GM12878 (cell line): Measurements from ENCODE around the gene BCAS4. TPM values are rescaled to one million over a fixed set of nuclear protein-coding genes. Genes with fewer than 3 reads are reported as not detected.

ENCODE experiments used
- ATAC-seq: fragments of 200-7000 bp; cut with Tn5 transposase; 3 replicates; pipeline ENCODE4 v1.9.1; 2020; ENCODE audit warnings: mild to moderate bottlenecking, moderate library complexity
- BruUV-seq: library from RNA; stranded (reverse); fragments of 400-500 nt; replicated peaks from 2 replicates; lab custom pipeline; 2021; lab: Mats Ljungman, UMichigan
- CTCF ChIA-PET: fragments of 300-600 bp; sonication (Branson Sonifier 250); formaldehyde crosslinking; extraction: SDS; loops from one replicate; lab custom pipeline; 2021; ENCODE audit warnings: inconsistent platforms; lab: Yijun Ruan, JAX
- POLR2A ChIA-PET: fragments of 350-600 bp; formaldehyde crosslinking; extraction: SDS; loops from one replicate; lab custom pipeline; 2021; ENCODE audit warnings: inconsistent platforms; lab: Charles Lee
- RAD21 ChIA-PET: fragments of 300-600 bp; sonication (Branson Sonifier 250); formaldehyde crosslinking; loops from one replicate; lab custom pipeline; 2023; ENCODE audit warnings: antibody characterized with exemption; ENCODE audit not compliant: unreplicated experiment; lab: Charles Lee
- SMC1A ChIA-PET: fragments of 300-600 bp; sonication (Branson Sonifier 250); formaldehyde crosslinking; loops from one replicate; lab custom pipeline; 2023; ENCODE audit not compliant: unreplicated experiment, uncharacterized antibody; lab: Charles Lee
- DNase-seq: peaks from one replicate; pipeline ENCODE4 v3.0.0-alpha.2; 2011; ENCODE audit warnings: low read depth, low spot score
- FAIRE-seq: peaks from 3 replicates; lab custom pipeline; 2011; peaks lifted over from hg19 to GRCh38; lab: Jason Lieb, UNC
- H2AFZ ChIP-seq: 2 replicates; pipeline ENCODE4 v1.6.0; 2011; ENCODE audit warnings: low read depth, low read length, control low read depth; ENCODE audit not compliant: control insufficient read depth
- H3K27ac ChIP-seq: 2 replicates; pipeline ENCODE4 v1.5.1; 2011; ENCODE audit warnings: control low read depth; ENCODE audit not compliant: control insufficient read depth, insufficient read depth
- H3K27me3 ChIP-seq, 2 experiments: replicated peaks in 1 of 2; 2 replicates each; pipeline versions ENCODE4 v1.6.0 to v1.6.1; 2011; ENCODE audit warnings: low read length in 1 of 2; ENCODE audit not compliant: control insufficient read depth in 2 of 2, insufficient read depth in 2 of 2
- H3K36me3 ChIP-seq, 2 experiments: 2 replicates each; pipeline ENCODE4 v1.5.1; 2011; ENCODE audit warnings: low read length in 1 of 2; ENCODE audit not compliant: control insufficient read depth in 2 of 2, insufficient read depth in 2 of 2
- H3K4me1 ChIP-seq: 2 replicates; pipeline ENCODE4 v1.6.1; 2011; ENCODE audit warnings: mild to moderate bottlenecking, low read length, moderate library complexity, mixed read lengths; ENCODE audit not compliant: control insufficient read depth, insufficient read depth
- H3K4me2 ChIP-seq: 2 replicates; pipeline ENCODE4 v1.6.0; 2011; ENCODE audit warnings: control low read depth; ENCODE audit not compliant: control insufficient read depth, insufficient read depth
- H3K4me3 ChIP-seq: fragments of 200-600 bp; sonication (generic); 2 replicates; pipeline ENCODE4 v1.5.1; 2016
- H3K79me2 ChIP-seq: 2 replicates; pipeline ENCODE4 v1.6.0; 2011; ENCODE audit warnings: low read length; ENCODE audit not compliant: control insufficient read depth, insufficient read depth
- H3K9ac ChIP-seq: 2 replicates; pipeline ENCODE4 v1.8.0; 2011; ENCODE audit warnings: low read length, control low read depth, mixed read lengths; ENCODE audit not compliant: control insufficient read depth, insufficient read depth
- H3K9me3 ChIP-seq: replicated peaks from 3 replicates; pipeline ENCODE4 v1.5.1; 2011; ENCODE audit warnings: mild to moderate bottlenecking, low read length; ENCODE audit not compliant: control insufficient read depth, insufficient read depth
- H4K20me1 ChIP-seq: 2 replicates; pipeline ENCODE4 v1.6.0; 2011; ENCODE audit not compliant: control insufficient read depth, insufficient read depth
- ATF3 ChIP-seq: IDR thresholded peaks from 2 replicates; pipeline ENCODE4 v1.6.1; 2011; ENCODE audit warnings: low read depth, mild to moderate bottlenecking, low read length, moderate library complexity, borderline replicate concordance; ENCODE audit errors: extremely low read depth
- CBX5 ChIP-seq: sonication (generic); IDR thresholded peaks from 2 replicates; pipeline ENCODE4 v1.6.1; 2016; ENCODE audit warnings: low read depth, moderate library complexity, mild to moderate bottlenecking, inconsistent platforms
- FOXM1 ChIP-seq: IDR thresholded peaks from 2 replicates; pipeline ENCODE4 v1.6.1; 2012; ENCODE audit warnings: low read depth, mild to moderate bottlenecking, inconsistent platforms, low read length, moderate library complexity
- LARP7 ChIP-seq: fragments of 450-650 bp; IDR thresholded peaks from 2 replicates; pipeline ENCODE4 v1.6.1; 2017; ENCODE audit warnings: mild to moderate bottlenecking
- MYB ChIP-seq: fragments of 150-350 bp; IDR thresholded peaks from 2 replicates; pipeline ENCODE4 v1.6.1; 2014; ENCODE audit warnings: mild to moderate bottlenecking, low read depth, low read length, borderline replicate concordance
- NR2C2 ChIP-seq: IDR thresholded peaks from 2 replicates; pipeline ENCODE4 v1.6.1; 2011; ENCODE audit warnings: borderline replicate concordance, low read depth; ENCODE audit not compliant: control insufficient read depth, insufficient read length
- PAX8 ChIP-seq: fragments of 450-650 bp; IDR thresholded peaks from 2 replicates; pipeline ENCODE4 v1.6.1; 2017; ENCODE audit warnings: mild to moderate bottlenecking, moderate library complexity
- SUZ12 ChIP-seq: fragments of 200-600 bp; sonication (generic); IDR thresholded peaks from one replicate; pipeline ENCODE4 v1.6.1; 2018; ENCODE audit warnings: antibody characterized with exemption, mild to moderate bottlenecking; ENCODE audit not compliant: unreplicated experiment
- TARDBP ChIP-seq: IDR thresholded peaks from 2 replicates; pipeline ENCODE4 v1.6.1; 2016; ENCODE audit warnings: borderline replicate concordance
- ZNF384 ChIP-seq: IDR thresholded peaks from 2 replicates; pipeline ENCODE4 v1.6.1; 2012; ENCODE audit warnings: low read depth, mild to moderate bottlenecking, low read length, improper control_type of control experiment, borderline replicate concordance
- ZNF622 ChIP-seq: fragments of 450-650 bp; IDR thresholded peaks from 2 replicates; pipeline ENCODE4 v1.6.1; 2017; ENCODE audit warnings: mild to moderate bottlenecking, inconsistent platforms
- ZSCAN29 ChIP-seq: fragments of 450-650 bp; IDR thresholded peaks from 2 replicates; pipeline ENCODE4 v1.6.1; 2017; ENCODE audit warnings: mild to moderate bottlenecking, moderate library complexity
- WGBS: methylation state at CpG from one replicate; pipeline ENCODE4 v1.1.6; 2016; ENCODE audit warnings: low lambda C conversion rate; ENCODE audit not compliant: insufficient replicate concordance, insufficient coverage; ENCODE audit errors: missing lambda C conversion rate; 5-methylcytosine and 5-hydroxymethylcytosine counted together
- in situ Hi-C: fragments of 300-500 bp; cut with MboI; formaldehyde crosslinking; loops from 9 replicates; pipeline ENCODE4 v1.14.3; 2018; ENCODE audit warnings: mixed read lengths
- intact Hi-C: fragments of 100-400 bp; cut with micrococcal nuclease; formaldehyde crosslinking; loops from one replicate; pipeline ENCODE4 v1.14.2; 2022; ENCODE audit not compliant: unreplicated experiment
- polyA plus RNA-seq, 11 experiments: library from polyadenylated mRNA; depleted of rRNA in 4 of 11; unstranded in 6 of 11; stranded (reverse) in 5 of 11; fragments of >200 nt; fragmentation: Nextera tagmentation in 4 of 11; fragmentation: Illumina TruSeq in 1 of 11; extraction: Ambion mirVana in 4 of 11; extraction: Trizol in 1 of 11; gene quantifications; 1 replicate in 1 of 11; 2 replicates in 10 of 11; pipeline versions ENCODE4 v1.2.1 to v1.2.3, GENCODE V29; 2011 to 2016; ENCODE audit warnings: inconsistent platforms in 2 of 11, missing spikeins in 2 of 11, low read depth in 1 of 11
- total RNA-seq, 4 experiments: library from RNA; depleted of rRNA in 3 of 4; stranded (reverse); fragments of >200 nt in 3 of 4; fragmentation: Illumina TruSeq in 1 of 4; extraction: Trizol in 1 of 4; gene quantifications; 2 replicates each; pipeline versions ENCODE4 v1.2.1 to v1.2.3, GENCODE V29; 2013 to 2021
- TF ChIP-seq, protein P1 (sequence below): fragments of 450-650 bp; IDR thresholded peaks from 2 replicates; pipeline ENCODE4 v1.6.1; 2017; ENCODE audit warnings: antibody characterized with exemption, mild to moderate bottlenecking, moderate library complexity

Gene BCAS4
- total and polyA plus RNA-seq, 10 of the 15 experiments (the other 5 are each of a cell fraction or from before 2014, with no cell fraction given), result 14.8 to 214 (median 65.3) TPM

GRCh38 chr20:50876063-50876685, 81.3 kb downstream of the BCAS4 start:
- ChIA-PET SMC1A (no interaction called here), RAD21 (no interaction called here), CTCF (no interaction called here), POLR2A (no interaction called here)
- ATAC-seq, result no peak
- BruUV-seq, result no TSS peak
- Histone ChIP-seq H3K4me2 (no peak overlapping the region), H3K4me3 (no peak overlapping the region), H3K27me3 (no peaks in the 10 kb centered on the region), H3K36me3 (peaks cover 9 to 15% of the 10 kb centered on the region in 2 experiments; a peak in 3 of 4 replicates), H3K27ac (no peak overlapping the region), H2AFZ (no peak overlapping the region), H3K4me1 (no peaks in the 10 kb centered on the region), H3K9ac (no peak overlapping the region), H4K20me1 (no peaks in the 10 kb centered on the region), H3K9me3 (no peaks in the 10 kb centered on the region), H3K79me2 (no peaks in the 10 kb centered on the region)
- WGBS, result over 99% methylated on average over 19 of the region's 19 CpGs
- no peak for DNase-seq
- FAIRE-seq, result no peak
- intact Hi-C loops, result no loop called here
- TF ChIP-seq LARP7 (no peak), ZNF384 (no peak), TARDBP (no peak), ATF3 (no peak), CBX5 (no peak), ZSCAN29 (no peak), FOXM1 (no peak), SUZ12 (no peak), NR2C2 (no peak), PAX8 (no peak), MYB (no peak), ZNF622 (no peak)
- TF ChIP-seq, protein P1, sequence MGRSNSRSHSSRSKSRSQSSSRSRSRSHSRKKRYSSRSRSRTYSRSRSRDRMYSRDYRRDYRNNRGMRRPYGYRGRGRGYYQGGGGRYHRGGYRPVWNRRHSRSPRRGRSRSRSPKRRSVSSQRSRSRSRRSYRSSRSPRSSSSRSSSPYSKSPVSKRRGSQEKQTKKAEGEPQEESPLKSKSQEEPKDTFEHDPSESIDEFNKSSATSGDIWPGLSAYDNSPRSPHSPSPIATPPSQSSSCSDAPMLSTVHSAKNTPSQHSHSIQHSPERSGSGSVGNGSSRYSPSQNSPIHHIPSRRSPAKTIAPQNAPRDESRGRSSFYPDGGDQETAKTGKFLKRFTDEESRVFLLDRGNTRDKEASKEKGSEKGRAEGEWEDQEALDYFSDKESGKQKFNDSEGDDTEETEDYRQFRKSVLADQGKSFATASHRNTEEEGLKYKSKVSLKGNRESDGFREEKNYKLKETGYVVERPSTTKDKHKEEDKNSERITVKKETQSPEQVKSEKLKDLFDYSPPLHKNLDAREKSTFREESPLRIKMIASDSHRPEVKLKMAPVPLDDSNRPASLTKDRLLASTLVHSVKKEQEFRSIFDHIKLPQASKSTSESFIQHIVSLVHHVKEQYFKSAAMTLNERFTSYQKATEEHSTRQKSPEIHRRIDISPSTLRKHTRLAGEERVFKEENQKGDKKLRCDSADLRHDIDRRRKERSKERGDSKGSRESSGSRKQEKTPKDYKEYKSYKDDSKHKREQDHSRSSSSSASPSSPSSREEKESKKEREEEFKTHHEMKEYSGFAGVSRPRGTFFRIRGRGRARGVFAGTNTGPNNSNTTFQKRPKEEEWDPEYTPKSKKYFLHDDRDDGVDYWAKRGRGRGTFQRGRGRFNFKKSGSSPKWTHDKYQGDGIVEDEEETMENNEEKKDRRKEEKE, result no peak
- in situ Hi-C loops, result no loop called here
